ENCODE measurements around the gene CPTP. TPM values are rescaled to one million over a fixed set of nuclear protein-coding genes. Genes with fewer than 3 reads are reported as not detected.

The CPTP gene
- total RNA-seq, 1 donor from 2014 or later, result 40.1 TPM

DNA sequence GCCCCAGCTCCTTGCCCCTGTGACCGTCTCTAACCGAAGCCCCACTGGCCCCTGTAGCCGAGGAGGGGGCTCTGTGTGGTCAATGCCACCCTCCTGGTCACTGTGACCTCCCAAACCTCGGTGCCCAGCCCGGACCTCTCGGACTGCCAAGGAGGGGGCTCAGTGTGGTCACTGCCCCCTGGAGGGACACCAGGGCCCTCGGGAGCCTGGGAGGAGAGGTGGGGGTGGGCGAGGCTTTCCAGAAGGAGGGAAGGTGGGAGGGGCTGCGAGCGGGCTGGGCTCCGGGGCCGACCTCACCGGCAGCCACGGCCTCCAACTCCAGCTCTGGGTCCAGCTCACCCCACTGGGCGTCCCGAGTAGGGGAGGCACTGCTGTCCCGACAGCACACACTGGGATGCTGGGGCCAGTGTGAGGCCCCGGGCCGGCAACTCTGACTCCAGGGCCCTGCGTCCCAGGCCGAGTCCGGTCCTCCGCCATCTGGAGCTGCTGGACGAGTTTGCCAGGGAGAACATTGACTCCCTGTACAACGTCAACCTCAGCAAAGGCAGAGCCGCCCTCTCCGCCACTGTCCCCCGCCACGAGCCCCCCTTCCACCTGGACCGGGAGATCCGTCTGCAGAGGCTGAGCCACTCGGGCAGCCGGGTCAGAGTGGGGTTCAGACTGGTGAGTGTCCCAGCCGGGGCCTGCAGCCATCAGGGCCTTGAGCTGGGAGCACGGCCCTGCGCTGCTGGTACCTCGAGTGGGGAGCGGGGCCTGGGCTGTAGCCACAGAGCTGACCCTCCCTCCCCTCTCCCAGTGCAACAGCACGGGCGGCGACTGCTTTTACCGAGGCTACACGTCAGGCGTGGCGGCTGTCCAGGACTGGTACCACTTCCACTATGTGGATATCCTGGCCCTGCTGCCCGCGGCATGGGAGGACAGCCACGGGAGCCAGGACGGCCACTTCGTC is 38.0 kb upstream of the CPTP start:
- no peak for DNase-seq (ENCODE audit: low read depth)
- TF ChIP-seq, protein P1, sequence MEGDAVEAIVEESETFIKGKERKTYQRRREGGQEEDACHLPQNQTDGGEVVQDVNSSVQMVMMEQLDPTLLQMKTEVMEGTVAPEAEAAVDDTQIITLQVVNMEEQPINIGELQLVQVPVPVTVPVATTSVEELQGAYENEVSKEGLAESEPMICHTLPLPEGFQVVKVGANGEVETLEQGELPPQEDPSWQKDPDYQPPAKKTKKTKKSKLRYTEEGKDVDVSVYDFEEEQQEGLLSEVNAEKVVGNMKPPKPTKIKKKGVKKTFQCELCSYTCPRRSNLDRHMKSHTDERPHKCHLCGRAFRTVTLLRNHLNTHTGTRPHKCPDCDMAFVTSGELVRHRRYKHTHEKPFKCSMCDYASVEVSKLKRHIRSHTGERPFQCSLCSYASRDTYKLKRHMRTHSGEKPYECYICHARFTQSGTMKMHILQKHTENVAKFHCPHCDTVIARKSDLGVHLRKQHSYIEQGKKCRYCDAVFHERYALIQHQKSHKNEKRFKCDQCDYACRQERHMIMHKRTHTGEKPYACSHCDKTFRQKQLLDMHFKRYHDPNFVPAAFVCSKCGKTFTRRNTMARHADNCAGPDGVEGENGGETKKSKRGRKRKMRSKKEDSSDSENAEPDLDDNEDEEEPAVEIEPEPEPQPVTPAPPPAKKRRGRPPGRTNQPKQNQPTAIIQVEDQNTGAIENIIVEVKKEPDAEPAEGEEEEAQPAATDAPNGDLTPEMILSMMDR (conservative IDR thresholded peaks at IDR 0.05; ENCODE audit: low read depth, low read length), result no peak
- no peak overlapping the region for H3K4me3 ChIP-seq (ENCODE audit: low read depth, low read length)

DNA sequence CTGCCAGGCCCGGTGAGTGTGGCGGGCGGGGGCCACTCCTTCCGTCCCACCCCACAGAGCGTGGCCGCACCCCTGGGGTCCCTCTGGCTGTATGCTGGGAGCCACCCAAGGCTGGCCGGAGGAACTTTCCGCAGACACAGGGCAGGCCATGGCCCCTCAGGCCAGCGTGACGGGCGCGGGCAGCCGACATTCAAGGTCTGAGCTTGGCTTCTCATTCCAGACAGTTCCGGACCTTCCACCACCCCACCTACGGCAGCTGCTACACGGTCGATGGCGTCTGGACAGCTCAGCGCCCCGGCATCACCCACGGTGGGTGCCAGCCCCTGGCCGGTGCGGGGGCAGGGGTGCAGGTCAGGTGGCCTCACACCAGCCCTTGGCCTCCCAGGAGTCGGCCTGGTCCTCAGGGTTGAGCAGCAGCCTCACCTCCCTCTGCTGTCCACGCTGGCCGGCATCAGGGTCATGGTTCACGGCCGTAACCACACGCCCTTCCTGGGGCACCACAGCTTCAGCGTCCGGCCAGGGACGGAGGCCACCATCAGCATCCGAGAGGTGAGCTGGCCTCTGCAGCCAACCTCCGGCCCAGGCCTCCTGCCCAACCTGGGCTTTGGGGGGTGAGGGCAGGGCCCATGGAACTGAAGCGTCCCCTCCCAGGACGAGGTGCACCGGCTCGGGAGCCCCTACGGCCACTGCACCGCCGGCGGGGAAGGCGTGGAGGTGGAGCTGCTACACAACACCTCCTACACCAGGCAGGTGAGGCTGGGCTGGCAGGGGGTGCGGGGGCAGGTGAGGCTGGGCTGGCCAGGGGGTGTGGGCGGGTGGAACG is 37.1 kb upstream of the CPTP start:
- no peak for DNase-seq (ENCODE audit: low read depth)
- TF ChIP-seq, protein P1 (conservative IDR thresholded peaks at IDR 0.05; ENCODE audit: low read depth, low read length), result no peak
- H3K4me3 ChIP-seq (ENCODE audit: low read depth, low read length), result no peak overlapping the region

DNA sequence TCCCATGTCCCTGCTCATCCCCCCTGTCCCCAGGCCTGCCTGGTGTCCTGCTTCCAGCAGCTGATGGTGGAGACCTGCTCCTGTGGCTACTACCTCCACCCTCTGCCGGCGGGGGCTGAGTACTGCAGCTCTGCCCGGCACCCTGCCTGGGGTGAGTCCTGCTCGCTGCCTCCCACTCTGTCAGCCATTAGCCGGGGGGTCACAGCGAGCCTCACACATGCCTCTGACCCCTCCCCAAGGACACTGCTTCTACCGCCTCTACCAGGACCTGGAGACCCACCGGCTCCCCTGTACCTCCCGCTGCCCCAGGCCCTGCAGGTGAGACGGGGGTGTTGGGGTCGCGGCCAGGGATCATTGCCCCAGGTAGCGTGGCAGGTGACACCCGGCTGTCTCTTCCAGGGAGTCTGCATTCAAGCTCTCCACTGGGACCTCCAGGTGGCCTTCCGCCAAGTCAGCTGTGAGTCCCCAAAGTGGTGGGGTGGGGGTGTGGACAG is 34.3 kb upstream of the CPTP start:
- H3K4me3 ChIP-seq (ENCODE audit: low read depth, low read length), result no peak overlapping the region
- no peak for DNase-seq (ENCODE audit: low read depth)
- TF ChIP-seq, protein P1 (conservative IDR thresholded peaks at IDR 0.05; ENCODE audit: low read depth, low read length), result peak; percentile 60

DNA sequence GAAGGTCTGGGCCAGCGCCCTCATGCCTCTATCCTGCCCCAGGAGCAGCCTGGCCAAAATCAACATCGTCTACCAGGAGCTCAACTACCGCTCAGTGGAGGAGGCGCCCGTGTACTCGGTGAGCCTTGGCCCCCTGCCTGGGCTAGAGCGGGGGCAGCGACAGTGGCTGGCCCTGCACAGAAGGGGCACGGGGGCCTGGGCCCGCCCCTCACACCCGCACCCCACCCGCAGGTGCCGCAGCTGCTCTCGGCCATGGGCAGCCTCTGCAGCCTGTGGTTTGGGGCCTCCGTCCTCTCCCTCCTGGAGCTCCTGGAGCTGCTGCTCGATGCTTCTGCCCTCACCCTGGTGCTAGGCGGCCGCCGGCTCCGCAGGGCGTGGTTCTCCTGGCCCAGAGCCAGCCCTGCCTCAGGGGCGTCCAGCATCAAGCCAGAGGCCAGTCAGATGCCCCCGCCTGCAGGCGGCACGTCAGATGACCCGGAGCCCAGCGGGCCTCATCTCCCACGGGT is 33.5 kb upstream of the CPTP start:
- no peak overlapping the region for H3K4me3 ChIP-seq (ENCODE audit: low read depth, low read length)
- TF ChIP-seq, protein P1 (conservative IDR thresholded peaks at IDR 0.05; ENCODE audit: low read depth, low read length), result no peak
- DNase-seq (ENCODE audit: low read depth), result no peak

DNA sequence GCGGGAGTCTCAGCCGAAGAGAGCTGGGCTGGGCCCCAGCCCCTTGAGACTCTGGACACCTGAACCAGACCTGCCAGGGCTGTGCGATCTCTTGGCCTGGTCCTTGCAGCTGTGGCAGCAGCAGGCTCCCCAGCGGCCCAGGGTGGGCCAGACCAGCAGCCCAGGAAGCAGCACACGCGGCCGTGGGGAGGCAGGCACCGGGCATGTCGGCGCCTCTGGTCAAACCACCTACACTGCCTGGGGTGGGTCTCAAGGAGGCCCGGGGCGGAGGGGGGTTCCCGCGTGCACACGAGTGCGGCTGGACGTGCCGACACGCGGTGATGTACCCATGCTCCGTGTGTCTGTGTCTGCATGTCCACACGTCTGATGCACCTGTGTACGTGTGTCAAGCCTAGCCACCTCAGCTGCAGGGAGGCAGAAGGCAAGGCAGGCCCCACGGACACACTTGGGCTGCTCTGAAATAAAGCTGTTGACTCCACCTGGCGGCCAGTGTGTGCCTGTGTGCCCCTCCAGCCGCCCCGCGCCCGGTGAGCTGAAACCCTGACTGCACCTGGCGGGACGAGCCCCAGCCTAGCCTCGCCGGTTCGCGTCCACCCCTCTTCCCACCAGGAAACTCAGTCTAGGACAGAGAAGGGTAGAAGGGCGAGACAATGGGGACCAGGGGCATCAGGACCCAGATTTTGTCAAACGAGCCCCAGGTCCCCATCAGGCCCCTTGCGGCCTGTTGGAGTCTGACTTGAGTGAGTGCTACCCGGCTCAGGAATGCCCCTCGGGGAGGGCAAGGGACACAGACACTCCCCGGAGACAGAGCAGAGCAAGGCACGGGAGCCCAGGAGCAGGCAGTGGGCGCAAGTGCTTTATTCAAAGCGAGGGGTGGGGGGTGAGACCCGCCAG is 32.8 kb upstream of the CPTP start:
- no peak for DNase-seq (ENCODE audit: low read depth)
- no peak overlapping the region for H3K4me3 ChIP-seq (ENCODE audit: low read depth, low read length)
- TF ChIP-seq, protein P1 (conservative IDR thresholded peaks at IDR 0.05; ENCODE audit: low read depth, low read length), result peak; percentile 63

DNA sequence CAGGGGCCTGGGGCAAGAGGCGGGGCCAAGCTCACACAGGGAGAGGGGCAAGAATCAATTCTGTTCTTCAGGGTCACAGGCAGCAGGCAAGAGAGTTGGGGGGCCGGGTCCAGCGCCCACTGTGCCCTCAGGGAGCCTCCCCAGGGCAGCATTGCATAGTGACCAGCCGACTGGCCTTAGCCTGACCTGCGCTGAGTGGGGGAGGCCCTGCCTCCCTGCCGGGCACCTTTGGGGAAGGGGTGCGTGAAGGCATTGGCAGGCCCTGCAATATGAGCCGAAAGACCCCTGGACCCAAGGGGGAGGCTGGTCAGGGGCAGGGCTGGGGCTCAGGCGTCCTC is 32.2 kb upstream of the CPTP start:
- no peak for DNase-seq (ENCODE audit: low read depth)
- H3K4me3 ChIP-seq (ENCODE audit: low read depth, low read length), result no peak overlapping the region
- TF ChIP-seq, protein P1 (conservative IDR thresholded peaks at IDR 0.05; ENCODE audit: low read depth, low read length), result no peak

All from epithelial cell of proximal tubule (primary cell).